K562 (cell line): Measurements from ENCODE around the gene UBN1. TPM values are rescaled to one million over a fixed set of nuclear protein-coding genes. Genes with fewer than 3 reads are reported as not detected.

Experiments
- ARHGAP35 ChIP-seq: fragments of 450-650 bp; IDR thresholded peaks from 2 replicates; pipeline ENCODE4 v1.6.1; 2018; ENCODE audit not compliant: partially characterized antibody
- ATF1 ChIP-seq, 2 experiments: fragments of 450-650 bp in 1 of 2; IDR thresholded peaks; 2 replicates each; pipeline ENCODE4 v1.6.1; 2016; ENCODE audit warnings: missing compliant biosample characterization in 1 of 2, missing genetic modification characterization in 1 of 2
- BRD4 ChIP-seq: fragments of 200-600 bp; sonication (generic); IDR thresholded peaks from 2 replicates; pipeline ENCODE4 v1.6.1; 2017; ENCODE audit warnings: inconsistent platforms
- CBX8 ChIP-seq: fragments of 200-600 bp; sonication (generic); IDR thresholded peaks from 2 replicates; pipeline ENCODE4 v1.6.1; 2012; ENCODE audit warnings: borderline replicate concordance, mixed run types, low read depth, mild to moderate bottlenecking, moderate library complexity, mixed read lengths, low read length, control low read depth, inconsistent platforms; ENCODE audit not compliant: poor library complexity, severe bottlenecking; ENCODE audit errors: extremely low read depth
- ESRRB ChIP-seq: fragments of 250-450 bp; sonication (Bioruptor Pico); IDR thresholded peaks from 2 replicates; pipeline ENCODE4 v1.5.0; 2020; ENCODE audit warnings: mild to moderate bottlenecking, moderate library complexity, borderline replicate concordance
- HMGXB4 ChIP-seq: sonication (generic); formaldehyde crosslinking; IDR thresholded peaks from 2 replicates; pipeline ENCODE4 v1.8.1; 2023; ENCODE audit warnings: mild to moderate bottlenecking, missing genetic modification reagents
- MAFF ChIP-seq: IDR thresholded peaks from 2 replicates; pipeline ENCODE4 v1.6.1; 2012; ENCODE audit warnings: low read length, improper control_type of control experiment
- PHTF2 ChIP-seq: fragments of 250-450 bp; sonication (Bioruptor Pico); IDR thresholded peaks from 2 replicates; pipeline ENCODE4 v1.5.0; 2021; ENCODE audit warnings: mild to moderate bottlenecking
- SIRT6 ChIP-seq: IDR thresholded peaks from one replicate; pipeline ENCODE4 v1.6.1; 2012; ENCODE audit warnings: low read depth, mild to moderate bottlenecking, control low read depth, inconsistent platforms, low read length, moderate library complexity
- ZBTB33 ChIP-seq: sonication (generic); formaldehyde crosslinking; IDR thresholded peaks from 2 replicates; pipeline ENCODE4 v1.8.1; 2023; ENCODE audit warnings: mild to moderate bottlenecking, missing genetic modification reagents
- ZFPM2 ChIP-seq: fragments of 250-450 bp; sonication (Bioruptor Pico); IDR thresholded peaks from 2 replicates; pipeline ENCODE4 v1.5.1; 2022; ENCODE audit warnings: mild to moderate bottlenecking
- ZNF407 ChIP-seq: fragments of 450-650 bp; IDR thresholded peaks from 2 replicates; pipeline ENCODE4 v1.6.1; 2016; ENCODE audit warnings: low read depth
- polyA plus RNA-seq, 8 experiments: library from polyadenylated mRNA; depleted of rRNA in 4 of 8; stranded (reverse) in 5 of 8; unstranded in 3 of 8; fragments of >200 nt; fragmentation: Nextera tagmentation in 2 of 8; fragmentation: Illumina TruSeq in 1 of 8; extraction: Ambion mirVana in 2 of 8; extraction: Trizol in 1 of 8; gene quantifications; 2 replicates each; pipeline versions ENCODE4 v1.2.1 to v1.2.3, GENCODE V29; 2011 to 2014; ENCODE audit warnings: inconsistent platforms in 1 of 8, missing spikeins in 1 of 8
- total RNA-seq, 7 experiments: library from RNA; depleted of rRNA in 6 of 7; stranded (reverse); fragments of >200 nt in 6 of 7; fragmentation: Illumina TruSeq in 2 of 7; extraction: Trizol in 2 of 7; gene quantifications; 2 replicates each; pipeline versions ENCODE4 v1.2.1 to v1.2.3, GENCODE V29; 2011 to 2021; ENCODE audit warnings: low replicate concordance in 1 of 7
- TF ChIP-seq, protein P1 (sequence below): sonication (generic); formaldehyde crosslinking; IDR thresholded peaks from 2 replicates; pipeline ENCODE4 v1.8.0; 2022; ENCODE audit warnings: mild to moderate bottlenecking, missing genetic modification reagents, borderline replicate concordance

Gene UBN1
- total and polyA plus RNA-seq, 9 of the 15 experiments (the other 6 are each of a cell fraction or from before 2014, with no cell fraction given), result 1.5 to 45.7 (median 20.6) TPM

DNA sequence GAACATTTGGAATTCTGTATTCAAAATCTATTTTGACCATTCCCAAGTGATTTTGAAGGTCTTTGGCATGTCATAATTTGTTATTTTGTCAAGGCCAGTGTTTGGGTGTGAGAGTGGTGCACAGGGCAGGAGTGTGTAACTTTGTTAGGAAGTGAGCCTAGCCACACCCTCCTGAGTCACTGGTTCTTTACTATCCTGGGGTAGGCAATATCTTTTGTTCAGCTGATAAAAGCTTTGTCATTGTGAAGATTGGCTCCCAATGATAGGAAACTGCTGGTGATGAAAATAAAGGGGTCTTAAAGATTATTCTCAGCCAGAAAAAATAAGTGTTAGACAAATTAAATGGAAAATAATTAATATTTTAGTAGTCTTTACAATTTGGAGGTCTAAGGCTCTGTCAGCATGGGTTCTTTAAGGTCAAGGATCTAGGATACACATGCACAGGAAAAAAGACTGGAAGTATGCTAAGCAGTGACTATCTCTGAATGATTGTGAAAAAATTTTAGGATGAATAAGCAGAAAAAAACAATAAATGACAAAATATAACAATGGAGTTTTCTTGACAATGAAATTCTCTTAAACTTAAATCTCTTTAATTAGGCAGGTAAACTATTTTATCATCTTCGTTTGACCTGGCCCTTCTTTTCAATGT is 5.1 kb downstream of the UBN1 start (continued):
- TF ChIP-seq, protein P1, sequence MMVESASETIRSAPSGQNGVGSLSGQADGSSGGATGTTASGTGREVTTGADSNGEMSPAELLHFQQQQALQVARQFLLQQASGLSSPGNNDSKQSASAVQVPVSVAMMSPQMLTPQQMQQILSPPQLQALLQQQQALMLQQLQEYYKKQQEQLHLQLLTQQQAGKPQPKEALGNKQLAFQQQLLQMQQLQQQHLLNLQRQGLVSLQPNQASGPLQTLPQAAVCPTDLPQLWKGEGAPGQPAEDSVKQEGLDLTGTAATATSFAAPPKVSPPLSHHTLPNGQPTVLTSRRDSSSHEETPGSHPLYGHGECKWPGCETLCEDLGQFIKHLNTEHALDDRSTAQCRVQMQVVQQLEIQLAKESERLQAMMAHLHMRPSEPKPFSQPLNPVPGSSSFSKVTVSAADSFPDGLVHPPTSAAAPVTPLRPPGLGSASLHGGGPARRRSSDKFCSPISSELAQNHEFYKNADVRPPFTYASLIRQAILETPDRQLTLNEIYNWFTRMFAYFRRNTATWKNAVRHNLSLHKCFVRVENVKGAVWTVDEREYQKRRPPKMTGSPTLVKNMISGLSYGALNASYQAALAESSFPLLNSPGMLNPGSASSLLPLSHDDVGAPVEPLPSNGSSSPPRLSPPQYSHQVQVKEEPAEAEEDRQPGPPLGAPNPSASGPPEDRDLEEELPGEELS, result no peak
- TF ChIP-seq ZFPM2, result no peak
- no peak for TF ChIP-seq ESRRB
- TF ChIP-seq PHTF2 (CRISPR knock-in tag), result no peak
- no peak for TF ChIP-seq CBX8
- no peak for TF ChIP-seq ZBTB33 (CRISPR knock-in tag)
- TF ChIP-seq MAFF, result peak; percentile 58; the same call in 1 of the 2 replicates
- TF ChIP-seq ZNF407, result no peak
- TF ChIP-seq SIRT6, result no peak
- no peak for TF ChIP-seq HMGXB4
- TF ChIP-seq ATF1 (CRISPR knock-in tag; IDR thresholded peaks at IDR 0.05), result no peak
- no peak; the same call in 1 of the 2 replicates for TF ChIP-seq ATF1 (tag; IDR thresholded peaks at IDR 0.05)
- TF ChIP-seq ARHGAP35, result no peak
- no peak for TF ChIP-seq BRD4
